ENCODE results near the gene PYGO1.
"Not testable (repeated sequence)": the region's sequence is repeated elsewhere in the genome, so short reads cannot be mapped to it uniquely, and the experiment has no call there.

Gene PYGO1

GRCh38 chr15:55499151-55499550 is 89.0 kb downstream of the PYGO1 start:
- no peak overlapping the region for H3K4me3 ChIP-seq (ENCODE audit: control insufficient read depth, low read depth, low read length)
- DNase-seq (ENCODE audit: low read depth) = no peak
- no peak for TF ChIP-seq CTCF (conservative IDR thresholded peaks at IDR 0.05; ENCODE audit: control insufficient read depth, insufficient read depth, low read depth, low read length)

- DNase-seq (ENCODE audit: low read depth) = peak; percentile 83
- peak overlapping the region; percentile 90 for H3K4me3 ChIP-seq (ENCODE audit: control insufficient read depth, low read depth, low read length)
Measured at GRCh38 chr15:55498109-55498938, 89.8 kb downstream of the PYGO1 start.

DNA sequence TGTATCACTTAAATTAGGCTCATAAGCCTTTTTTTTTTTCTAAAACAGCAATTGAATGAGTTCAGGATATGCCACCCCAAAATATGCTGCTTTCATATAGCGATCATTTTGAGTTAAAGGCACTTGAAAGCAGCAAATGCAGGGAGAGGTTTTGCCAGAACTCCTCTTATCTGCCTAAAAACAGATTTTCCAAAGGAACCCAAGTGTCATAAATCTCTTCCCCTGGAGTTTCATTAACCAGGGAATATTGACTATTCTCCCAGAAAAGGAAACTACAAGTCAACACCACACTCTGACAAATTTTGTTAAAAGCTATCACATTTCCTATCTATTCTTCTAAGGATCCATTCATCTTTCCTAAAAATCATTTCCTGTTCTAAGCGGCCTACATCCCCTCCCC is 91.4 kb downstream of the PYGO1 start:
- DNase-seq (ENCODE audit: low read depth) = no peak
- H3K4me3 ChIP-seq (ENCODE audit: control insufficient read depth, low read depth, low read length) = no peak overlapping the region

DNA sequence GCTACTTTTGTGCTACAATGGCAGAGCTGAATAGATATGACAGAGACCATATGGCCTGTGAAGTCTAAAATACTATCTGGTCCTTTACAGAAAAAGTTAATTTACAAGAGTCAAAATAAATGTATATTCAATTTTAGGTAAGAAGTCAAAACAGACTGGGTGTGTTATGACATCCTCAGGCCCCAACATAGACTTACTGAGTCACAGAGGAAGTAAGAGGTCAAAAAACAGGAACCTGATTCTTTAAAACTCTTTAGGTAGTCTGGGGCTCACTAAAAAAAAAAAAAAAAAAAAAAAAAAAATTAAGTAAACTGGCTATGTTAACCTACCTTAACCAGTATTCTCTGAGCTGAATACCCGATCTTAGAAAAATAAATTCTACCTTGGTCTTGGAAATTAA is 93.2 kb downstream of the PYGO1 start:
- no peak for DNase-seq (ENCODE audit: low read depth)
- TF ChIP-seq CTCF (conservative IDR thresholded peaks at IDR 0.05; ENCODE audit: control insufficient read depth, insufficient read depth, low read depth, low read length) = no peak

More for the DNA sequence above, 91.4 kb downstream of the PYGO1 start:
- no peak for TF ChIP-seq CTCF (conservative IDR thresholded peaks at IDR 0.05; ENCODE audit: control insufficient read depth, insufficient read depth, low read depth, low read length)

DNA sequence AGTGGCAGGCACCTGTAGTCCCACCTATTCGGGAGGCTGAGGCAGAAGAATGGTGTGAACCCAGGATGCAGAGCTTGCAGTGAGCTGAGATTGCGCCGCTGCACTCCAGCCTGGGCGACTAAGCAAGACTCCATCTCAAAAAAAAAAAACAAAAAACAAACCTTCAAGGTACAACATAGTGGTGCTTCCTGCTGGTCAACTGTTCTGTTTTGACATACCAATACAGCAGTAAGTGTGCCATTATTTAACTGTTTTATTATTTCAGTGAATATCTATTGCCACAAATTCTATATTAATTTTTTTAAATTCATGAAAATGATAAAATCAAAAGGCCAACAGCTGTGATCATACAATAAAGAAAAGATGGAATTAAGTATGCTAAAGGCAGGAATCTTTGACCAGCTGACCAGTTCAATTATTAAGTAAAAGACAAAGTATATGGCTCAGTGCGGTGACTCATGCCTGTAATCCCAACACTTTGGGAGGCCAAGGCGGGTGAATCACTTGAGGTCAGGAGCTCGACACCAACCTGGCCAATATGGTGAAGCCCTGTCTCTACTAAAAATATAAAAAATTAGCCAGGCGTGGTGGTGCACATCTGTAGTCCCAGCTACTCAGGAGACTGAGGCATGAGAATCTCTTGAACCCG is 99.1 kb downstream of the PYGO1 start:
- DNase-seq (ENCODE audit: low read depth) = peak; percentile 83
- H3K4me3 ChIP-seq (ENCODE audit: control insufficient read depth, low read depth, low read length) = not testable (repeated sequence)

More for the DNA sequence above, 93.2 kb downstream of the PYGO1 start:
- no peak overlapping the region for H3K4me3 ChIP-seq (ENCODE audit: control insufficient read depth, low read depth, low read length)

All from fibroblast of mammary gland (primary cell).